Kidney (tissue), 14 donors: Measurements from ENCODE around the gene BAK1. TPM values are rescaled to one million over a fixed set of nuclear protein-coding genes. Genes with fewer than 3 reads are reported as not detected.

ENCODE experiments used
- DNase-seq, 5 donors: peaks; one replicate each; pipeline ENCODE4 v3.0.0-alpha.2; 2013 to 2020
- FAIRE-seq: peaks from 2 replicates; lab custom pipeline; 2012; peaks lifted over from hg19 to GRCh38; lab: Jason Lieb, UNC
- H3K27ac ChIP-seq, 2 donors: one replicate each; pipeline ENCODE4 v1.7.0; 2013; ENCODE audit warnings: low read depth in 2 of 2, low read length in 2 of 2, inconsistent platforms in 1 of 2
- H3K27me3 ChIP-seq: one replicate; pipeline ENCODE4 v1.7.1; 2013; ENCODE audit warnings: low read length, inconsistent platforms; ENCODE audit not compliant: control insufficient read depth, insufficient read depth
- H3K36me3 ChIP-seq, 3 donors: one replicate each; pipeline versions ENCODE4 v1.7.0 to v1.7.1; 2013; ENCODE audit warnings: low read length in 3 of 3, control low read depth in 1 of 3, inconsistent platforms in 1 of 3; ENCODE audit not compliant: insufficient read depth in 3 of 3, control insufficient read depth in 2 of 3
- H3K4me1 ChIP-seq, 3 donors: one replicate each; pipeline versions ENCODE4 v1.7.0 to v1.7.1; 2013; ENCODE audit warnings: low read length in 3 of 3, inconsistent platforms in 1 of 3, low read depth in 1 of 3; ENCODE audit not compliant: control insufficient read depth in 2 of 3, insufficient read depth in 2 of 3
- H3K4me3 ChIP-seq, 3 donors: one replicate each; pipeline versions ENCODE4 v1.7.0 to v1.8.1; 2013; ENCODE audit warnings: low read length in 3 of 3, control low read depth in 1 of 3, inconsistent platforms in 1 of 3
- H3K9ac ChIP-seq, 3 donors: one replicate each; pipeline versions ENCODE4 v1.7.0 to v1.7.1; 2013; ENCODE audit warnings: low read length in 3 of 3, control low read depth in 1 of 3, inconsistent platforms in 1 of 3
- H3K9me3 ChIP-seq, 3 donors: one replicate each; pipeline versions ENCODE4 v1.7.0 to v1.7.1; 2013; ENCODE audit warnings: low read length in 3 of 3, control low read depth in 1 of 3, inconsistent platforms in 1 of 3; ENCODE audit not compliant: control insufficient read depth in 2 of 3, insufficient read depth in 1 of 3
- intact Hi-C: fragments of 100-400 bp; cut with DNase I; formaldehyde crosslinking; loops from one replicate; pipeline ENCODE4 v1.11.1; 2022
- polyA plus RNA-seq: library from polyadenylated mRNA; stranded (reverse); fragments of 350-450 nt; fragmentation: Illumina TruSeq; extraction: RNeasy Lipid Tissue Mini Kit (QIAGEN cat#74804); gene quantifications from one replicate; pipeline ENCODE4 v1.2.3, GENCODE V29; 2014; ENCODE audit warnings: low read depth, low replicate concordance; ENCODE audit not compliant: insufficient read depth
- total RNA-seq: library from RNA; stranded (reverse); fragmentation: NEBNext Ultra II Directional; extraction: Animal tissue kit (Norgen Biotek cat#: 25700); gene quantifications from one replicate; pipeline ENCODE4 v1.2.1, GENCODE V29; 2021
- TF ChIP-seq, protein P1 (sequence below): IDR thresholded peaks from 3 replicates; pipeline ENCODE4 v1.5.1; 2012; ENCODE audit warnings: mild to moderate bottlenecking, moderate library complexity, borderline replicate concordance; ENCODE audit not compliant: insufficient read depth; ENCODE audit errors: extremely low read depth
- donor health status: control.
- donor health status: control.
- donor health status: control.
- donor health status: control.
- donor health status: control.
- donor health status: DM: yes; HTN: yes; CAD: no.
- donor health status: Normal renal cell carcinoma (clear cell type).

Gene BAK1
- total and polyA plus RNA-seq, 2 donors from 2014 or later, result 22.3 to 26.7 TPM

DNA sequence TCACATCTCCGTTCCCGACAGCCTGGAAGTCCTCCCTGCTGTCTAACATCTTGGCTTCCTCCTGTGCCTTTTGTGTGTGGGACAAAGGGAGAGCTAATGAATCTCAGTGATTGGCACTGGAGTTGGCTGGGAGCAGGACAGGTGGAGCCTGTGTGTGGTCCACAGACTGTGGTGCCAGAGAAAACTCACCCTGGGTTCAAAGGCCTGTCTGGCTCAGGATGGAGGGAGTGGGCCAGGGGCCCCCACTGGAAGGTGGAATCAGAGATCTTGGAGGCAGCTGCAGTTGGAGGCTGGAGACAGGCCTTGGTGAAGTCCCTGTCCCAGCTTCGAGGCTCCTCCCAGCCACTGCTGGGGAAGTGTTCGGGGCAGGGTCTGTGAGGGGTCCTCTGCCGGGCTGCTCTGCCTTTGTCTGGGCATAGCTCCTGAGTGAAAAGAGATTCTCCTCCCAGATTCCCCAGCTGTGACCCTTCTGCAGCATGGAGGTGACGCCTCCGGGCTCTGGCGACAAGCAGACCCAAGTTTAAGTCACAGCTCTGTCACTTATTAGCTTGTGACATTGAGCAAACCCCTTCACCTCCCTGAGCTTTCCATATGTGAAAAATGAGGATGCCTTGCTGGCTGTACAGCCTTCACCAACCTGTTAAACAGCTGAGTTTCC is 27.2 kb upstream of the BAK1 start:
- FAIRE-seq, result no peak

DNA sequence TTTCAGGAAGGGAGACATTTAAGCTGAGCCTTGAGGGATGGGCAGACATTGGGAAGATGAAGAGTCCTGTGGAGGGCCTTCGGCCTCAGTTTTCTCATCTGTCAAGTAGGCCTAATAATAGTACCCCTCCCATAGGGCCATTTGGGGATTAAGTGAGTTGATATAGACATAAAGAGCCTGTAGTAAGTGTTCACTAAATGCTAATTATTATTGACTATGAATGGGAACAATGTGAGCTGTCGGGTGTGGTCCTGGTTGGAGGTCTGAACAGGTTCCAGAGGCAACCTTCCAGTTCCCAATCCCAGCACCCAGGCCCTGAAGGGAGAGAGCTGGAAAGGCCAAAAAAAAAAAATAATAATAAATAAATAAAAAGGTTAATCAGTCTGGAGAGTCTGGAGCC is 26.6 kb upstream of the BAK1 start:
- DNase-seq (no peak), FAIRE-seq (no peak)
- Histone ChIP-seq H3K9ac (no peak overlapping the region), H3K36me3 (no peaks in the 10 kb centered on the region), H3K27me3 (no peaks in the 10 kb centered on the region), H3K9me3 (no peaks in the 10 kb centered on the region), H3K4me3 (no peak overlapping the region), H3K27ac (no peak overlapping the region), H3K4me1 (no peaks in the 10 kb centered on the region)
- TF ChIP-seq, protein P1, sequence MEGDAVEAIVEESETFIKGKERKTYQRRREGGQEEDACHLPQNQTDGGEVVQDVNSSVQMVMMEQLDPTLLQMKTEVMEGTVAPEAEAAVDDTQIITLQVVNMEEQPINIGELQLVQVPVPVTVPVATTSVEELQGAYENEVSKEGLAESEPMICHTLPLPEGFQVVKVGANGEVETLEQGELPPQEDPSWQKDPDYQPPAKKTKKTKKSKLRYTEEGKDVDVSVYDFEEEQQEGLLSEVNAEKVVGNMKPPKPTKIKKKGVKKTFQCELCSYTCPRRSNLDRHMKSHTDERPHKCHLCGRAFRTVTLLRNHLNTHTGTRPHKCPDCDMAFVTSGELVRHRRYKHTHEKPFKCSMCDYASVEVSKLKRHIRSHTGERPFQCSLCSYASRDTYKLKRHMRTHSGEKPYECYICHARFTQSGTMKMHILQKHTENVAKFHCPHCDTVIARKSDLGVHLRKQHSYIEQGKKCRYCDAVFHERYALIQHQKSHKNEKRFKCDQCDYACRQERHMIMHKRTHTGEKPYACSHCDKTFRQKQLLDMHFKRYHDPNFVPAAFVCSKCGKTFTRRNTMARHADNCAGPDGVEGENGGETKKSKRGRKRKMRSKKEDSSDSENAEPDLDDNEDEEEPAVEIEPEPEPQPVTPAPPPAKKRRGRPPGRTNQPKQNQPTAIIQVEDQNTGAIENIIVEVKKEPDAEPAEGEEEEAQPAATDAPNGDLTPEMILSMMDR, result no peak
- intact Hi-C loops, result no loop called here

More for the DNA sequence above, 27.2 kb upstream of the BAK1 start:
- H3K4me1 ChIP-seq, result no peaks in the 10 kb centered on the region
- H3K9me3 ChIP-seq, result no peaks in the 10 kb centered on the region
- H3K27me3 ChIP-seq, result no peaks in the 10 kb centered on the region
- H3K36me3 ChIP-seq, result no peaks in the 10 kb centered on the region
- peak overlapping the region in 1 of 3 donors; percentile 26 for H3K9ac ChIP-seq
- H3K4me3 ChIP-seq, result no peak overlapping the region
- TF ChIP-seq, protein P1, result no peak
- DNase-seq, result no peak
- no peak overlapping the region for H3K27ac ChIP-seq
- intact Hi-C loops, result no loop called here

DNA sequence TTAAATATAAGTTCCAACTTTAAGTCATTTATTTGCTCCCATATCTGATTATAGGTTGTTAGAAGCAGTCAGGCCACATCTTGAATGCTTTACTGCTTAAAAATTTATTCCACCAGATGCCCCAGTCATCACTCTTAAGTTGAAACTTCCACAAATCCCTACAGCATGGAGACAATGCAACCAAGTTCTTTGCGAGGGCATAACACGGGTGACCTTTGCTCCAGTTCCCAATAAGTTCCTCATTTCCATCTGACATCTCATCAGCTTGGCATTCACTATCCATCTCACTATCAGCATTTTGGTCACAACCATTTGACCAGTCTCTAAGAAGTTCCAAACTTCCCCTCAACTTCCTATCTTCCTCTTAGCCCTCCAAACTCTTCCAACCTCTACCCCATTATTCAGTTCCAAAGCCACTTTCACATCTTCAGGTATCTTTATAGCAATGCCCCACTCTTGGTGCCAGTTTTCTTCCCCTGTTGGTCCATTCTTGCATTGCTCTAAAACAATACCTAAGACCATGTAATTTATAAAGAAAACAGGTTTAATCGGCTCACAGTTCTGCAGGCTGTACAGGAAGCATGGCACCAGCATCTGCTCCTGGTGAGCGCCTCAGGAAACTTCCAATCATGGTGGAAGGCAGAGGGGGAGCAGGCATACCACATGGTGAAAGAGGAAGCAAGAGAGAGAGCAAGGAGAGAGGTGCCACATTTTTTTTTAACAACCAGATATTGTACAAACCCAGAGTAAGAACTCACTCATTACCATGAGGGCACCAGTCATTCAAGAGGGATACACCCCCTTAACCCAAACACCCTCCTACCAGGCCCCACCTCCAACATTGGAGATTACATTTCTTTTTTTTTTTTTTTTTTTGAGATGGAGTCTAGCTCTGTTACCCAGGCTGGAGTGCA is 25.1 kb upstream of the BAK1 start:
- Histone ChIP-seq H3K9me3 (no peaks in the 10 kb centered on the region), H3K4me1 (no peaks in the 10 kb centered on the region), H3K27ac (no peak overlapping the region), H3K36me3 (no peaks in the 10 kb centered on the region), H3K9ac (no peak overlapping the region), H3K27me3 (no peaks in the 10 kb centered on the region), H3K4me3 (no peak overlapping the region)
- DNase-seq (no peak), FAIRE-seq (no peak)
- TF ChIP-seq, protein P1, result no peak
- intact Hi-C loops, result no loop called here
